ENCODE results near the gene HOMER2.

GRCh38 chr15:82993144-82993543 lies 40.6 kb upstream of the HOMER2 start:
- TF ChIP-seq CTCF (IDR thresholded peaks at IDR 0.05): no peak
- no peak for TF ChIP-seq ZFX (IDR thresholded peaks at IDR 0.05; ENCODE audit: borderline replicate concordance)
